PFSK-1 (cell line): ENCODE measurements around the gene DNAJB5.

Source experiments
- FOXP2 ChIP-seq: optimal IDR thresholded peaks from 2 replicates; pipeline ENCODE3; 2011; ENCODE audit warnings: borderline replicate concordance, control low read depth, inconsistent platforms; ENCODE audit not compliant: insufficient read depth; ENCODE audit errors: extremely low read length, extremely low read depth
- POLR2AphosphoS5 ChIP-seq: IDR thresholded peaks from 2 replicates; pipeline ENCODE4 v1.6.1; 2012; ENCODE audit warnings: low read depth, mild to moderate bottlenecking, control low read depth, low read length, moderate library complexity
- REST ChIP-seq, 2 experiments: IDR thresholded peaks; 2 replicates each; pipeline versions ENCODE4 v1.6.1 to v1.8.0; 2011 to 2012; ENCODE audit warnings: low read depth in 2 of 2, low read length in 2 of 2, control low read depth in 1 of 2, inconsistent platforms in 1 of 2, mild to moderate bottlenecking in 1 of 2, moderate library complexity in 1 of 2; ENCODE audit not compliant: insufficient read depth in 1 of 2
- SIN3A ChIP-seq: IDR thresholded peaks from 2 replicates; pipeline ENCODE4 v1.6.1; 2012; ENCODE audit warnings: mild to moderate bottlenecking, low read length, moderate library complexity, borderline replicate concordance; ENCODE audit not compliant: insufficient read depth
- TAF1 ChIP-seq: IDR thresholded peaks from 2 replicates; pipeline ENCODE4 v1.6.1; 2012; ENCODE audit warnings: low read length, control low read depth, borderline replicate concordance; ENCODE audit not compliant: insufficient read depth

The DNAJB5 gene

GRCh38 chr9:34993502-34994259 lies 4.1 kb downstream of the DNAJB5 start:
- TF ChIP-seq REST (IDR thresholded peaks at IDR 0.05; ENCODE audit: insufficient read depth in 1 of 2, low read depth in 2 of 2, low read length in 2 of 2) (no peak), FOXP2 (no peak), SIN3A (no peak), POLR2AphosphoS5 (no peak), TAF1 (no peak)

GRCh38 chr9:34994260-34994899 lies 4.8 kb downstream of the DNAJB5 start:
- TF ChIP-seq FOXP2 (no peak), TAF1 (no peak), REST (IDR thresholded peaks at IDR 0.05; ENCODE audit: insufficient read depth in 1 of 2, low read depth in 2 of 2, low read length in 2 of 2) (no peak), POLR2AphosphoS5 (no peak), SIN3A (no peak)

GRCh38 chr9:34994900-34995669 lies 5.5 kb downstream of the DNAJB5 start:
- no peak for TF ChIP-seq REST (IDR thresholded peaks at IDR 0.05; ENCODE audit: insufficient read depth in 1 of 2, low read depth in 2 of 2, low read length in 2 of 2)
- no peak for TF ChIP-seq TAF1
- no peak for TF ChIP-seq FOXP2
- no peak for TF ChIP-seq POLR2AphosphoS5
- no peak for TF ChIP-seq SIN3A

- no peak for TF ChIP-seq TAF1
- TF ChIP-seq POLR2AphosphoS5 = no peak
- TF ChIP-seq SIN3A = no peak
- no peak for TF ChIP-seq FOXP2
- TF ChIP-seq REST (IDR thresholded peaks at IDR 0.05; ENCODE audit: insufficient read depth in 1 of 2, low read depth in 2 of 2, low read length in 2 of 2) = no peak
Observed at GRCh38 chr9:34995670-34996060, 6.1 kb downstream of the DNAJB5 start.
